A549 (cell line): ENCODE measurements around the gene ARHGAP10.

Experiments
- CEBPB ChIP-seq, 2 experiments: fragments of >200 bp in 1 of 2; sonication (Bioruptor Twin) in 1 of 2; formaldehyde crosslinking in 1 of 2; IDR thresholded peaks; 2 replicates each; pipeline ENCODE4 v1.6.1; 2012 to 2016
- CTCF ChIP-seq: fragments of >200 bp; sonication (Bioruptor Twin); formaldehyde crosslinking; IDR thresholded peaks from 3 replicates; pipeline ENCODE4 v1.5.1; 2016
- EP300 ChIP-seq, 2 experiments: fragments of >200 bp; sonication (Bioruptor Twin); formaldehyde crosslinking; IDR thresholded peaks; 2 replicates in 1 of 2; 3 replicates in 1 of 2; pipeline ENCODE4 v1.6.1; 2016 to 2017
- HEYL ChIP-seq: fragments of 250-450 bp; sonication (Bioruptor Pico); IDR thresholded peaks from 2 replicates; pipeline ENCODE4 v1.8.0; 2021; ENCODE audit warnings: mild to moderate bottlenecking, moderate library complexity
- MAX ChIP-seq: IDR thresholded peaks from 2 replicates; pipeline ENCODE4 v1.6.1; 2012
- POLR2AphosphoS2 ChIP-seq: conservative IDR thresholded peaks from 2 replicates; pipeline ENCODE4 v1.6.1; 2012; ENCODE audit warnings: low read length, improper control_type of control experiment, inconsistent platforms
- RARB ChIP-seq: fragments of 250-450 bp; sonication (Bioruptor Pico); IDR thresholded peaks from 2 replicates; pipeline ENCODE4 v1.8.0; 2021; ENCODE audit warnings: mild to moderate bottlenecking, moderate library complexity
- REST ChIP-seq: fragments of 200-600 bp; sonication (generic); IDR thresholded peaks from 2 replicates; pipeline ENCODE4 v1.6.1; 2016; ENCODE audit warnings: antibody characterized with exemption, mild to moderate bottlenecking, moderate library complexity

GRCh38 chr4:148097801-148098200 is 365.9 kb downstream of the ARHGAP10 start:
- TF ChIP-seq CTCF (no peak), EP300 (IDR thresholded peaks at IDR 0.05) (no peak), RARB (no peak), REST (no peak), MAX (no peak), POLR2AphosphoS2 (no peak), CEBPB (IDR thresholded peaks at IDR 0.05) (no peak), HEYL (no peak)
